Psoas muscle (tissue), 7 donors: ENCODE data around the gene GPR68. TPM values are rescaled to one million over a fixed set of nuclear protein-coding genes. Genes with fewer than 3 reads are reported as not detected.

Source experiments
- polyA plus RNA-seq, 3 donors: library from polyadenylated mRNA; stranded (reverse); fragments of 200-250 nt; gene quantifications; one replicate each; pipeline ENCODE4 v1.2.3, GENCODE V29; 2013
- total RNA-seq, 4 donors: library from RNA; stranded (reverse); fragmentation: NEBNext Ultra II Directional in 2 of 4; extraction: Animal tissue kit (Norgen Biotek cat#: 25700) in 2 of 4; gene quantifications; one replicate each; pipeline versions ENCODE4 v1.2.1 to v1.2.4, GENCODE V29; 2021 to 2023
- donor health status: healthy with polysubstance abuse.
- donor health status: DM: no; HTN: no; CAD: no; lungs with moderate emphysema.
- donor health status: Bipolar disorder and iron deficiency.
- donor health status: healthy.
- donor health status: DM: no; HTN: no; CAD: no.
- donor health status: DM: no; HTN: no; CAD: no.
- donor health status: DM: yes; HTN: yes; CAD: no.

Gene GPR68
- total and polyA plus RNA-seq, 7 donors: 0.03 to 0.27 (median 0.16) TPM; not detected in 1

Other genes with a start within 250 kb of the GPR68 start
- 10 to 100 TPM; 11.5 to 20.0 (median 15.8) TPM for gene RPS6KA5, start 184.1 kb downstream of the GPR68 start, total RNA-seq
- gene RPS6KA5, start 184.1 kb downstream of the GPR68 start, polyA plus RNA-seq: 1 to 10 TPM in 2 of 3 donors, under 1 TPM in 1; 0.94 to 3.9 (median 3.7) TPM
- 100 to 1,000 TPM in 2 of 4 donors, 10 to 100 TPM in 2; 77.5 to 135 (median 98.7) TPM for gene DGLUCY, start 130.6 kb downstream of the GPR68 start, total RNA-seq
- gene DGLUCY, start 130.6 kb downstream of the GPR68 start, polyA plus RNA-seq: 10 to 100 TPM; 20.4 to 53.1 (median 43.2) TPM
- 1 to 10 TPM; 2.4 to 3.9 (median 2.9) TPM for gene CCDC88C, start 173.1 kb upstream of the GPR68 start, total RNA-seq
- 1 to 10 TPM in 2 of 3 donors, under 1 TPM in 1; 0.49 to 1.3 (median 1.2) TPM for gene CCDC88C, start 173.1 kb upstream of the GPR68 start, polyA plus RNA-seq